GM18511 (cell line): ENCODE data around the gene TM4SF18.
"Not testable (repeated sequence)": the region's sequence is repeated elsewhere in the genome, so short reads cannot be mapped to it uniquely, and the experiment has no call there.

Experiments
- ATAC-seq: cut with Tn5 transposase; IDR thresholded peaks from one replicate; pipeline ENCODE4 v1.9.1; 2021; ENCODE audit warnings: mild to moderate bottlenecking, moderate library complexity; ENCODE audit not compliant: unreplicated experiment

TM4SF18 gene

GRCh38 chr3:149368674-149369497, 35.5 kb upstream of the TM4SF18 start:
- no peak for ATAC-seq

- ATAC-seq, result no peak
Observed at GRCh38 chr3:149368201-149368673, 34.8 kb upstream of the TM4SF18 start.

- no peak for ATAC-seq
Observed at GRCh38 chr3:149366941-149367840, 33.8 kb upstream of the TM4SF18 start.

GRCh38 chr3:149366031-149366430, 32.6 kb upstream of the TM4SF18 start:
- no peak for ATAC-seq

GRCh38 chr3:149364624-149365023, 31.2 kb upstream of the TM4SF18 start:
- no peak for ATAC-seq

- ATAC-seq, result no peak
Observed at GRCh38 chr3:149363053-149363452, 29.6 kb upstream of the TM4SF18 start.

GRCh38 chr3:149362366-149362765, 28.9 kb upstream of the TM4SF18 start:
- no peak for ATAC-seq

- no peak for ATAC-seq
Observed at GRCh38 chr3:149356630-149357029, 23.2 kb upstream of the TM4SF18 start.

GRCh38 chr3:149356044-149356592, 22.7 kb upstream of the TM4SF18 start:
- no peak for ATAC-seq

GRCh38 chr3:149353581-149354184, 20.2 kb upstream of the TM4SF18 start:
- ATAC-seq, result no peak

GRCh38 chr3:149352556-149352955, 19.1 kb upstream of the TM4SF18 start:
- peak; percentile 90 for ATAC-seq

- ATAC-seq, result no peak
Observed at GRCh38 chr3:149343951-149344350, 10.5 kb upstream of the TM4SF18 start.

GRCh38 chr3:149342413-149343380, 9.3 kb upstream of the TM4SF18 start:
- no peak for ATAC-seq

- ATAC-seq, result no peak
Observed at GRCh38 chr3:149340310-149340933, 7.0 kb upstream of the TM4SF18 start.

GRCh38 chr3:149339931-149340309, 6.5 kb upstream of the TM4SF18 start:
- ATAC-seq, result no peak

GRCh38 chr3:149337486-149337885, 4.0 kb upstream of the TM4SF18 start:
- ATAC-seq, result not testable (repeated sequence)

- no peak for ATAC-seq
Observed at GRCh38 chr3:149336925-149337324, 3.5 kb upstream of the TM4SF18 start.

- no peak for ATAC-seq
Observed at GRCh38 chr3:149332771-149333170, 665 bp downstream of the TM4SF18 start.

- no peak for ATAC-seq
Observed at GRCh38 chr3:149332227-149332765, 1.1 kb downstream of the TM4SF18 start.
